Measurements from ENCODE around the gene CHRNA7. TPM values are rescaled to one million over a fixed set of nuclear protein-coding genes. Genes with fewer than 3 reads are reported as not detected.

The CHRNA7 gene
- total and polyA plus RNA-seq, 2 of the 8 experiments (the other 6 are each of a cell fraction or from before 2014, with no cell fraction given), result 7.5 to 11.0 TPM

DNA sequence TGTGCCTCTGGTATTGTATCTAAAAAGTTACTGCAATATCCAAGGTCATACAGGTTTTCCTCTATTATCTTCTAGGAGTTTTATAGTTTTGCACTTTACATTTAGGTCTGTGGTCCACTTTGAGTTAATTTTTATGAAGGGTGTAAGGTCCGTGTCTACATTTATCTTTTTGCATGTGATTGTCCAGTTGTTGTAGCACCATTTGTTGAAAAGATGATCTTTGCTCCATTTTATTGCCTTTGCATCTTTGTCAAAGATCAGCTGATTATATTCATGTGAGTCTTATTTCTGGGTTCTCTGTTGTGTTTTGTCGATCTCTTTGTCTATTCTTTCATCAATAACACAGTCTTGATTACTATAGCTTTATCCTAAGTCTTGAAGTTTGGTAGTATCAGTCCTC, 6.7 kb downstream of the CHRNA7 start:
- peaks cover 0 to 2% of the 10 kb centered on the region in 2 experiments for H4K20me1 ChIP-seq (replicated peaks in 1 of 2; ENCODE audit: control insufficient read depth in 1 of 2, insufficient read depth in 2 of 2, low read length in 2 of 2)
- H3K23ac ChIP-seq (ENCODE audit: insufficient read length), result no peak overlapping the region
- H3K4ac ChIP-seq (replicated peaks; ENCODE audit: insufficient read length, low read depth, low read length), result no peak overlapping the region
- H2BK12ac ChIP-seq (ENCODE audit: low read depth, low read length), result no peak overlapping the region
- H3K27ac ChIP-seq (ENCODE audit: low read depth, low read length), result no peak overlapping the region
- peaks cover 0 to 3% (median 0%) of the 10 kb centered on the region in 4 experiments; a peak in 1 of 7 replicates for H3K4me1 ChIP-seq (replicated peaks in 1 of 4; ENCODE audit: control insufficient read depth in 3 of 4, insufficient read depth in 4 of 4, low read length in 3 of 4)
- ChIA-PET CTCF (ENCODE audit: partially characterized antibody) (interaction anchor here (0.8 to 1.5 kb wide), 3 partner anchors 8 to 59 kb away, joined by 3 to 9 read pairs (median 4); no protein-coding TSS in a partner anchor), POLR2A (ENCODE audit: partially characterized antibody) (no interaction called here)
- H2BK15ac ChIP-seq (ENCODE audit: low read length), result no peak overlapping the region
- H4K5ac ChIP-seq (ENCODE audit: insufficient read length, low read depth, low read length), result no peak overlapping the region
- no peak overlapping the region for H2AK5ac ChIP-seq (ENCODE audit: low read depth, low read length)
- WGBS, 2 experiments (ENCODE audit: extremely low coverage in 1 of 2, insufficient coverage in 1 of 2, insufficient read length in 1 of 2, insufficient replicate concordance in 2 of 2, low coverage in 1 of 2, low lambda C conversion rate in 2 of 2, missing lambda C conversion rate in 1 of 2), result 92% methylated on average over 2 of the region's 2 CpGs; no CpG with 5 or more reads in 1 of the 2 experiments
- no peak overlapping the region for H3K56ac ChIP-seq (replicated peaks; ENCODE audit: insufficient read length, low read depth, low read length)
- H3K9me3 ChIP-seq (ENCODE audit: insufficient read depth in 2 of 2, low read depth in 1 of 2, low read length in 1 of 2), result no peaks in the 10 kb centered on the region
- H3K4me3 ChIP-seq (ENCODE audit: extremely low read depth in 1 of 4, insufficient read depth in 2 of 4, low read depth in 3 of 4, low read length in 4 of 4), result no peak overlapping the region
- no peak overlapping the region for H2BK20ac ChIP-seq (ENCODE audit: low read length)
- no peak overlapping the region for H3K9ac ChIP-seq (replicated peaks in 1 of 4; ENCODE audit: extremely low read depth in 1 of 4, low read depth in 3 of 4, low read length in 3 of 4)
- no peak overlapping the region for H2BK120ac ChIP-seq (replicated peaks; ENCODE audit: low read depth, low read length)
- H4K91ac ChIP-seq (replicated peaks; ENCODE audit: insufficient read length, low read length), result no peak overlapping the region
- no peak overlapping the region for H3K14ac ChIP-seq (ENCODE audit: insufficient read length)
- H3K79me2 ChIP-seq (ENCODE audit: control insufficient read depth in 1 of 2, insufficient read depth in 2 of 2, low read length in 2 of 2), result no peaks in the 10 kb centered on the region
- no peaks in the 10 kb centered on the region for H3K36me3 ChIP-seq (ENCODE audit: control insufficient read depth in 2 of 4, insufficient read depth in 4 of 4, low read length in 3 of 4)
- no peak overlapping the region for H3K18ac ChIP-seq (ENCODE audit: extremely low read depth, low read length)
- H3K4me2 ChIP-seq (ENCODE audit: insufficient read depth in 1 of 2, low read depth in 2 of 2, low read length in 2 of 2), result no peak overlapping the region
- DNase-seq (ENCODE audit: low read depth in 1 of 2, low spot score in 2 of 2) (no peak), FAIRE-seq (no peak)
- no peak for TF ChIP-seq FOSL1 (IDR thresholded peaks at IDR 0.05; ENCODE audit: insufficient read depth, low read depth, low read length)
- H3K79me1 ChIP-seq (ENCODE audit: low read depth, low read length), result no peaks in the 10 kb centered on the region
- H3K27me3 ChIP-seq (replicated peaks in 1 of 4; ENCODE audit: control insufficient read depth in 3 of 4, extremely low read depth in 1 of 4, insufficient read depth in 3 of 4, low read length in 3 of 4), result no peaks in the 10 kb centered on the region
- H2AFZ ChIP-seq (ENCODE audit: low read length), result no peak overlapping the region
- H2BK5ac ChIP-seq (ENCODE audit: low read depth, low read length), result no peak overlapping the region
- no peaks in the 10 kb centered on the region for H3K23me2 ChIP-seq (ENCODE audit: low read depth, low read length)
- no peak overlapping the region for H4K8ac ChIP-seq (ENCODE audit: extremely low read depth, insufficient read depth, low read length)

All from H1 (cell line).